OCI-LY3 (cell line): ENCODE data around the gene MSL1.

ENCODE experiments used
- EZH2phosphoT487 ChIP-seq: fragments of 200-600 bp; shearing (Covaris generic); IDR thresholded peaks from 2 replicates; pipeline ENCODE4 v1.6.1; 2018; ENCODE audit warnings: antibody characterized with exemption, mixed run types, low read depth
- TF ChIP-seq, protein P1 (sequence below): fragments of 200-600, 300-600 bp; sonication (generic); IDR thresholded peaks from 2 replicates; pipeline ENCODE4 v1.5.1; 2014; ENCODE audit warnings: antibody characterized with exemption, low read length, low read depth

DNA sequence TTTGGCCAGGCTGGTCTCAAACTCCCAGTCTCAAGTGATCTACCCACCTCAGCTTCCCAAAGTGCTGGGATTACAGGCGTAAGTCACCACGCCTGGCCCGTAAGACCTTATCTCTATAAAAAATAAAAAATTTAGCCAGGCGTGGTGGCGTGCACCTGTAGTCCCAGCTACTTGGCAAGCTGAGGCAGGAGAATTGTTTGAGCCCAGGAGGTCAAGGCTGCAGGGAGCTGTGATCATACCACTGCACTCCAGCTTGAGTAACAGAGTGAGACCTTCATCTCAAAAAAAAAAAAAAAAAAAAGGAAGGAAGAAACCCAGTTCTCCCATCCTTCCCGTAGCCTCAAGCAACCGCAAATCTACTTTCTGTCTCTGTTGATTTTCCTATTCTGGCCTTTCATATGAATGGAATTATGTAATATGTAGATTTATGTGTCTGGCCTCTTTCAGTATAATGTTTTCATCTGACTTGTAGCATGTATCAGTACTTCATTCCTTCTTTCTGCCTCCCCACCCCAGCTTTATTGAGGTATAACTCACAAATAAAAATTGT is 29.7 kb downstream of the MSL1 start:
- TF ChIP-seq, protein P1, sequence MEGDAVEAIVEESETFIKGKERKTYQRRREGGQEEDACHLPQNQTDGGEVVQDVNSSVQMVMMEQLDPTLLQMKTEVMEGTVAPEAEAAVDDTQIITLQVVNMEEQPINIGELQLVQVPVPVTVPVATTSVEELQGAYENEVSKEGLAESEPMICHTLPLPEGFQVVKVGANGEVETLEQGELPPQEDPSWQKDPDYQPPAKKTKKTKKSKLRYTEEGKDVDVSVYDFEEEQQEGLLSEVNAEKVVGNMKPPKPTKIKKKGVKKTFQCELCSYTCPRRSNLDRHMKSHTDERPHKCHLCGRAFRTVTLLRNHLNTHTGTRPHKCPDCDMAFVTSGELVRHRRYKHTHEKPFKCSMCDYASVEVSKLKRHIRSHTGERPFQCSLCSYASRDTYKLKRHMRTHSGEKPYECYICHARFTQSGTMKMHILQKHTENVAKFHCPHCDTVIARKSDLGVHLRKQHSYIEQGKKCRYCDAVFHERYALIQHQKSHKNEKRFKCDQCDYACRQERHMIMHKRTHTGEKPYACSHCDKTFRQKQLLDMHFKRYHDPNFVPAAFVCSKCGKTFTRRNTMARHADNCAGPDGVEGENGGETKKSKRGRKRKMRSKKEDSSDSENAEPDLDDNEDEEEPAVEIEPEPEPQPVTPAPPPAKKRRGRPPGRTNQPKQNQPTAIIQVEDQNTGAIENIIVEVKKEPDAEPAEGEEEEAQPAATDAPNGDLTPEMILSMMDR: no peak
- TF ChIP-seq EZH2phosphoT487: no peak
